Colonic mucosa (tissue), 4 donors: ENCODE results near the gene ALG13. TPM values are rescaled to one million over a fixed set of nuclear protein-coding genes. Genes with fewer than 3 reads are reported as not detected.

Experiments used
- DNase-seq: peaks from one replicate; pipeline ENCODE4 v3.0.0-alpha.2; 2020
- H3K27ac ChIP-seq: fragments of 200-600 bp; one replicate; pipeline ENCODE4 v1.8.0; 2021
- H3K27me3 ChIP-seq: fragments of 200-600 bp; one replicate; pipeline ENCODE4 v1.8.0; 2021
- H3K36me3 ChIP-seq: fragments of 200-600 bp; one replicate; pipeline ENCODE4 v1.8.0; 2021
- H3K4me1 ChIP-seq: fragments of 200-600 bp; one replicate; pipeline ENCODE4 v1.8.0; 2021; ENCODE audit warnings: mild to moderate bottlenecking
- H3K4me3 ChIP-seq: fragments of 200-600 bp; one replicate; pipeline ENCODE4 v1.8.0; 2021
- H3K9ac ChIP-seq, 2 donors: one replicate each; pipeline ENCODE4 v1.7.0; 2013; ENCODE audit warnings: control low read depth in 2 of 2, low read depth in 2 of 2, low read length in 2 of 2
- H3K9me3 ChIP-seq: fragments of 200-600 bp; one replicate; pipeline ENCODE4 v1.8.0; 2021
- CTCF ChIP-seq: fragments of 200-600 bp; IDR thresholded peaks from one replicate; pipeline ENCODE4 v1.8.0; 2022; ENCODE audit warnings: antibody characterized with exemption, mild to moderate bottlenecking
- intact Hi-C: fragments of 100-400 bp; cut with DNase I; formaldehyde crosslinking; loops from one replicate; pipeline ENCODE4 v1.14.1; 2022
- total RNA-seq, 2 donors: library from RNA; stranded (reverse); fragmentation: NEBNext Ultra II Directional in 1 of 2; extraction: Animal tissue kit (Norgen Biotek cat#: 25700) in 1 of 2; gene quantifications; one replicate each; pipeline ENCODE4 v1.2.1, GENCODE V29; 2021
- donor health status: healthy.
- donor health status: DM: no; HTN: no; CAD: no.
- donor health status: DM: no; HTN: no; CAD: no.

Gene ALG13
- total RNA-seq, 2 donors from 2014 or later, result 50.3 to 51.7 TPM

GRCh38 chrX:111646515-111646914 lies 34.5 kb upstream of the ALG13 start:
- DNase-seq, result no peak
- H3K4me1 ChIP-seq, result no peaks in the 10 kb centered on the region
- H3K36me3 ChIP-seq, result no peaks in the 10 kb centered on the region
- H3K9ac ChIP-seq, result no peak overlapping the region
- H3K4me3 ChIP-seq, result no peak overlapping the region
- no peak overlapping the region for H3K27ac ChIP-seq
- no peak for TF ChIP-seq CTCF
- H3K27me3 ChIP-seq, result no peaks in the 10 kb centered on the region
- no peaks in the 10 kb centered on the region for H3K9me3 ChIP-seq
- intact Hi-C loops, result no loop called here

- no peak for DNase-seq
- Histone ChIP-seq H3K4me3 (no peak overlapping the region), H3K9me3 (no peaks in the 10 kb centered on the region), H3K27ac (no peak overlapping the region), H3K27me3 (no peaks in the 10 kb centered on the region), H3K36me3 (no peaks in the 10 kb centered on the region), H3K4me1 (no peaks in the 10 kb centered on the region), H3K9ac (no peak overlapping the region)
- intact Hi-C loops, result no loop called here
- TF ChIP-seq CTCF, result no peak
Measured at GRCh38 chrX:111648802-111649201, 32.2 kb upstream of the ALG13 start.

- Histone ChIP-seq H3K9me3 (no peaks in the 10 kb centered on the region), H3K4me3 (no peak overlapping the region), H3K4me1 (no peaks in the 10 kb centered on the region), H3K27ac (no peak overlapping the region), H3K9ac (no peak overlapping the region), H3K36me3 (no peaks in the 10 kb centered on the region), H3K27me3 (no peaks in the 10 kb centered on the region)
- intact Hi-C loops, result no loop called here
- no peak for TF ChIP-seq CTCF
- DNase-seq, result no peak
Measured at GRCh38 chrX:111649638-111650037, 31.3 kb upstream of the ALG13 start.

- Histone ChIP-seq H3K27me3 (no peaks in the 10 kb centered on the region), H3K4me1 (no peaks in the 10 kb centered on the region), H3K36me3 (no peaks in the 10 kb centered on the region), H3K9ac (no peak overlapping the region), H3K9me3 (no peaks in the 10 kb centered on the region), H3K4me3 (no peak overlapping the region), H3K27ac (no peak overlapping the region)
- intact Hi-C loops, result no loop called here
- DNase-seq, result no peak
- TF ChIP-seq CTCF, result no peak
Measured at GRCh38 chrX:111650845-111651244, 30.1 kb upstream of the ALG13 start.

- no peak for TF ChIP-seq CTCF
- H3K27ac ChIP-seq, result no peak overlapping the region
- no peak overlapping the region for H3K9ac ChIP-seq
- no peak overlapping the region for H3K4me3 ChIP-seq
- H3K4me1 ChIP-seq, result no peaks in the 10 kb centered on the region
- no peaks in the 10 kb centered on the region for H3K9me3 ChIP-seq
- DNase-seq, result no peak
- H3K36me3 ChIP-seq, result no peaks in the 10 kb centered on the region
- no peaks in the 10 kb centered on the region for H3K27me3 ChIP-seq
- intact Hi-C loops, result no loop called here
Measured at GRCh38 chrX:111652719-111653118, 28.3 kb upstream of the ALG13 start.

- H3K27ac ChIP-seq, result no peak overlapping the region
- no peaks in the 10 kb centered on the region for H3K4me1 ChIP-seq
- TF ChIP-seq CTCF, result no peak
- no peaks in the 10 kb centered on the region for H3K27me3 ChIP-seq
- H3K36me3 ChIP-seq, result no peaks in the 10 kb centered on the region
- no peak overlapping the region for H3K4me3 ChIP-seq
- no peaks in the 10 kb centered on the region for H3K9me3 ChIP-seq
- intact Hi-C loops, result no loop called here
- no peak for DNase-seq
- no peak overlapping the region for H3K9ac ChIP-seq
Measured at GRCh38 chrX:111661241-111661640, 19.7 kb upstream of the ALG13 start.
